OCI-LY7 (cell line): ENCODE results near the gene SPARC. TPM values are rescaled to one million over a fixed set of nuclear protein-coding genes. Genes with fewer than 3 reads are reported as not detected.

Experiments used
- BruUV-seq: library from RNA; stranded (reverse); fragments of 400-500 nt; replicated peaks from 2 replicates; lab custom pipeline; 2021; lab: Mats Ljungman, UMichigan
- CTCF ChIA-PET: fragments of 300-600 bp; sonication (Branson Sonifier 250); formaldehyde crosslinking; loops from one replicate; lab custom pipeline; 2022; ENCODE audit warnings: antibody characterized with exemption; ENCODE audit not compliant: unreplicated experiment; lab: Charles Lee
- POLR2A ChIA-PET: fragments of 300-600 bp; sonication (Branson Sonifier 250); formaldehyde crosslinking; loops from one replicate; lab custom pipeline; 2022; ENCODE audit warnings: antibody characterized with exemption; lab: Charles Lee
- DNase-seq: peaks from one replicate; pipeline ENCODE4 v3.0.0-alpha.2; 2015; ENCODE audit warnings: low spot score
- H2AFZ ChIP-seq: fragments of 200-600 bp; sonication (generic), shearing (Covaris generic); 2 replicates; pipeline ENCODE4 v1.6.1; 2014; ENCODE audit warnings: mild to moderate bottlenecking, antibody characterized with exemption, low read length, moderate library complexity
- H3K27ac ChIP-seq: fragments of 200-600 bp; sonication (generic); 2 replicates; pipeline ENCODE4 v1.5.1; 2014; ENCODE audit warnings: mixed run types, low read depth, mild to moderate bottlenecking, moderate library complexity, low read length, inconsistent platforms; ENCODE audit not compliant: poor library complexity, severe bottlenecking
- H3K36me3 ChIP-seq: fragments of 200-600 bp; sonication (generic); 2 replicates; pipeline ENCODE4 v1.6.1; 2014; ENCODE audit warnings: mild to moderate bottlenecking, antibody characterized with exemption, low read length, moderate library complexity, mixed read lengths; ENCODE audit not compliant: insufficient read depth
- H3K4me1 ChIP-seq: fragments of 200-600 bp; sonication (generic); 2 replicates; pipeline ENCODE4 v1.5.1; 2014; ENCODE audit warnings: mild to moderate bottlenecking, low read length; ENCODE audit not compliant: insufficient read depth, poor library complexity, severe bottlenecking
- H3K4me2 ChIP-seq: fragments of 200-600 bp; sonication (generic); 2 replicates; pipeline ENCODE4 v1.6.1; 2014; ENCODE audit warnings: mild to moderate bottlenecking, low read length
- H3K4me3 ChIP-seq: fragments of 200-600 bp; sonication (generic); 2 replicates; pipeline ENCODE4 v1.5.1; 2014; ENCODE audit warnings: mild to moderate bottlenecking, low read depth, low read length; ENCODE audit not compliant: poor library complexity, severe bottlenecking
- H3K79me2 ChIP-seq: fragments of 200-600 bp; sonication (generic); 2 replicates; pipeline ENCODE4 v1.6.1; 2016; ENCODE audit warnings: low read depth, mild to moderate bottlenecking, low read length, moderate library complexity, mixed read lengths; ENCODE audit not compliant: insufficient read depth
- H3K9me2 ChIP-seq: fragments of 200-600 bp; sonication (generic); 2 replicates; pipeline ENCODE4 v1.6.1; 2016; ENCODE audit warnings: mild to moderate bottlenecking, low read length, mixed read lengths; ENCODE audit not compliant: insufficient read depth
- H3K9me3 ChIP-seq: fragments of 200-600 bp; sonication (generic); 2 replicates; pipeline ENCODE4 v1.6.1; 2014; ENCODE audit warnings: mild to moderate bottlenecking, mixed run types, low read length, mixed read lengths
- H4K20me1 ChIP-seq: fragments of 200-600 bp; sonication (generic); 2 replicates; pipeline ENCODE4 v1.6.1; 2014; ENCODE audit warnings: mild to moderate bottlenecking, antibody characterized with exemption, low read length, moderate library complexity, mixed read lengths; ENCODE audit not compliant: insufficient read depth
- CTCF ChIP-seq: fragments of 200-600 bp; sonication (generic); conservative IDR thresholded peaks from 2 replicates; pipeline ENCODE4 v1.5.1; 2014; ENCODE audit warnings: mild to moderate bottlenecking, antibody characterized with exemption, low read length, moderate library complexity, mixed read lengths
- EZH2phosphoT487 ChIP-seq: fragments of 200-600 bp; sonication (generic); IDR thresholded peaks from 2 replicates; pipeline ENCODE4 v1.6.1; 2018; ENCODE audit warnings: low read depth, borderline replicate concordance, mild to moderate bottlenecking, mixed run types, antibody characterized with exemption, low read length, moderate library complexity, mixed read lengths
- intact Hi-C: fragments of 100-400 bp; cut with micrococcal nuclease; formaldehyde crosslinking; loops from one replicate; pipeline ENCODE4 v1.10.0; 2022; ENCODE audit not compliant: unreplicated experiment
- total RNA-seq, 2 experiments: library from RNA; depleted of rRNA in 1 of 2; stranded (reverse); fragments of >200 nt in 1 of 2; shearing (Covaris generic) in 1 of 2; gene quantifications; 2 replicates each; pipeline ENCODE4 v1.2.3, GENCODE V29; 2014 to 2022

The SPARC gene
- total RNA-seq, 2 experiments from 2014 or later = 0.89 TPM; not detected in 1

- H3K79me2 ChIP-seq = no peaks in the 10 kb centered on the region
- no TSS peak for BruUV-seq
- H3K27ac ChIP-seq = no peak overlapping the region
- H3K4me2 ChIP-seq = no peak overlapping the region
- H4K20me1 ChIP-seq = no peaks in the 10 kb centered on the region; the same call in 1 of the 2 replicates
- TF ChIP-seq CTCF = no peak
- TF ChIP-seq EZH2phosphoT487 = no peak
- no peaks in the 10 kb centered on the region for H3K36me3 ChIP-seq
- CTCF ChIA-PET = interaction anchor here (0.8 to 1.1 kb wide), 2 partner anchors 17 to 20 kb away, joined by 3 read pairs; no protein-coding TSS in a partner anchor
- H3K4me1 ChIP-seq = no peaks in the 10 kb centered on the region
- intact Hi-C loops = no loop called here
- POLR2A ChIA-PET = interaction anchor here (0.6 to 2.3 kb wide), 6 partner anchors 9 to 1777 kb away, joined by 3 to 13 read pairs (median 5); no protein-coding TSS in a partner anchor
- H3K9me2 ChIP-seq = no peaks in the 10 kb centered on the region
- no peak overlapping the region for H3K4me3 ChIP-seq
- DNase-seq = no peak
- H2AFZ ChIP-seq = no peak overlapping the region
- no peaks in the 10 kb centered on the region for H3K9me3 ChIP-seq
These were observed 2.6 kb downstream of the SPARC start for GRCh38 chr5:151683986-151684588.

- Histone ChIP-seq H3K9me3 (no peaks in the 10 kb centered on the region), H3K79me2 (no peaks in the 10 kb centered on the region), H2AFZ (no peak overlapping the region), H3K4me1 (no peaks in the 10 kb centered on the region), H4K20me1 (no peaks in the 10 kb centered on the region; the same call in 1 of the 2 replicates), H3K4me2 (no peak overlapping the region), H3K27ac (no peak overlapping the region), H3K4me3 (no peak overlapping the region), H3K9me2 (no peaks in the 10 kb centered on the region), H3K36me3 (no peaks in the 10 kb centered on the region)
- intact Hi-C loops = no loop called here
- no peak for DNase-seq
- POLR2A ChIA-PET = interaction anchor here (0.6 to 2.3 kb wide), 6 partner anchors 9 to 1777 kb away, joined by 3 to 13 read pairs (median 4); no protein-coding TSS in a partner anchor
- BruUV-seq = no TSS peak
- CTCF ChIA-PET = interaction anchor here (1.1 kb wide), 1 partner anchor 20 kb away, joined by 3 read pairs; no protein-coding TSS in a partner anchor
- no peak for TF ChIP-seq EZH2phosphoT487
- TF ChIP-seq CTCF = no peak
These were observed 3.3 kb downstream of the SPARC start for GRCh38 chr5:151683444-151683843.
